SU-DHL-6 (cell line): ENCODE results near the gene RAD23A.
A peak's percentile ranks its signal among the peaks of the same experiment; 100 is the strongest.

Source experiments
- H2AFZ ChIP-seq: fragments of 200-600 bp; sonication (generic); 2 replicates; pipeline ENCODE4 v1.6.1; 2014; ENCODE audit warnings: low read depth, mild to moderate bottlenecking, moderate library complexity, mixed read lengths, antibody characterized with exemption, low read length; ENCODE audit not compliant: severe bottlenecking
- H3F3A ChIP-seq: fragments of 200-600 bp; shearing (Covaris generic); 2 replicates; pipeline ENCODE4 v1.6.0; 2016; ENCODE audit warnings: antibody characterized with exemption, mild to moderate bottlenecking; ENCODE audit not compliant: insufficient read depth
- H3K27ac ChIP-seq: fragments of 200-600 bp; sonication (generic); 2 replicates; pipeline ENCODE4 v1.5.1; 2016; ENCODE audit warnings: low read depth, mild to moderate bottlenecking, low read length, moderate library complexity, mixed read lengths
- H3K27me3 ChIP-seq: fragments of 200-600 bp; sonication (generic), shearing (Covaris generic); 2 replicates; pipeline ENCODE4 v1.6.0; 2014; ENCODE audit warnings: mild to moderate bottlenecking, low read length
- H3K36me3 ChIP-seq: fragments of 200-600 bp; sonication (generic); 2 replicates; pipeline ENCODE4 v1.6.1; 2014; ENCODE audit warnings: mild to moderate bottlenecking, low read length, mixed read lengths
- H3K4me2 ChIP-seq: fragments of 300-600, 200-600 bp; shearing (Covaris generic), sonication (generic); 2 replicates; pipeline ENCODE4 v1.6.0; 2014; ENCODE audit warnings: low read length, low read depth, mild to moderate bottlenecking; ENCODE audit not compliant: poor library complexity, severe bottlenecking
- H3K4me3 ChIP-seq: fragments of 200-600 bp; sonication (generic); 2 replicates; pipeline ENCODE4 v1.5.1; 2014; ENCODE audit warnings: antibody characterized with exemption, low read length, mild to moderate bottlenecking, mixed read lengths; ENCODE audit not compliant: insufficient read depth, poor library complexity, severe bottlenecking
- H3K79me2 ChIP-seq: fragments of 200-600 bp; sonication (generic); 2 replicates; pipeline ENCODE4 v1.6.1; 2014; ENCODE audit warnings: mild to moderate bottlenecking, low read length, moderate library complexity; ENCODE audit not compliant: insufficient read depth
- H3K9ac ChIP-seq: fragments of 200-600 bp; sonication (generic); 2 replicates; pipeline ENCODE4 v1.7.0; 2014; ENCODE audit warnings: mild to moderate bottlenecking, low read length
- H3K9me2 ChIP-seq: fragments of 200-600 bp; sonication (generic); replicated peaks from 2 replicates; pipeline ENCODE4 v1.6.1; 2014; ENCODE audit warnings: low read length; ENCODE audit not compliant: insufficient read depth
- H3K9me3 ChIP-seq: fragments of 200-600 bp; sonication (generic); 2 replicates; pipeline ENCODE4 v1.6.1; 2014; ENCODE audit warnings: low read length, mixed read lengths; ENCODE audit not compliant: insufficient read depth
- H4K20me1 ChIP-seq: fragments of 200-600 bp; sonication (generic); 2 replicates; pipeline ENCODE4 v1.6.1; 2014; ENCODE audit warnings: low read depth, mild to moderate bottlenecking, antibody characterized with exemption, low read length, moderate library complexity, mixed read lengths
- EZH2phosphoT487 ChIP-seq: fragments of 200-600 bp; sonication (generic), shearing (Covaris generic); conservative IDR thresholded peaks from 2 replicates; pipeline ENCODE4 v1.6.1; 2018; ENCODE audit warnings: mild to moderate bottlenecking, antibody characterized with exemption, low read length, moderate library complexity, mixed read lengths
- TF ChIP-seq, protein P1 (sequence below): fragments of 200-600 bp; sonication (generic); IDR thresholded peaks from one replicate; pipeline ENCODE4 v1.5.1; 2017; ENCODE audit warnings: antibody characterized with exemption, mild to moderate bottlenecking, low read length, moderate library complexity; ENCODE audit not compliant: insufficient read depth, poor library complexity, severe bottlenecking

The RAD23A gene

DNA sequence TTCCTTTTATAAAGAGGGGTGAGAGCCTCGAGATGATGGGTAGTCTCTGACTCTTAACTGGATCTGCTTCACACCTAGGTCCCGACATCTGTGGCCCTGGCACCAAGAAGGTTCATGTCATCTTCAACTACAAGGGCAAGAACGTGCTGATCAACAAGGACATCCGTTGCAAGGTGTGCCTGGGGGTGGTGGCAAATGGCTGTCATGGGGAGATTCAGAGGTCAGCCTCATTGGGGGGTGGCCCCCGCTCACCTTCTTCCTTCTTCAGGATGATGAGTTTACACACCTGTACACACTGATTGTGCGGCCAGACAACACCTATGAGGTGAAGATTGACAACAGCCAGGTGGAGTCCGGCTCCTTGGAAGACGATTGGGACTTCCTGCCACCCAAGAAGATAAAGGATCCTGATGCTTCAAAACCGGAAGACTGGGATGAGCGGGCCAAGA lies 5.7 kb upstream of the RAD23A start:
- H3F3A ChIP-seq, result peaks cover 83% of the 10 kb centered on the region
- peak overlapping the region; percentile 98 for H3K9ac ChIP-seq
- peak overlapping the region; percentile 69 for H3K27ac ChIP-seq

DNA sequence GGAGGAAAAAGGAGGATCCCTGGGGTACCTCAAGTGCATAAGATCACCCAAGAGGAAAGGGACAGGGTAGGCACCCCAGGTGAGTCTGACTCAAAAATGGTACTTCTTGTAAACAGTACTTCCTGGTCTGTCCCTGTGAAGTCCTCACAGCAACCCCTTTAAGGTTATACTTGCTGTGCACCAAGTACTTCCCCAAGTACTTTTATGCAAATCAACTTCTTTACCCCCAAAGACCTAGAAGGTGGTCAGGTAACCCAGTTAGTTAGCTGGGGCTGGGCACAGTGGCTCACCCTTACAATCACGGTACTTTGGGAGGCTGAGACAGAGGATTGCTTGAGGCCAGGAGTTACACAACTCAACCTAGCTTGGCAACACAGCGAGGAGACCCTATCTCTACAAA lies 4.8 kb upstream of the RAD23A start:
- H3K79me2 ChIP-seq, result peaks cover 28% of the 10 kb centered on the region
- H4K20me1 ChIP-seq, result peaks cover 14% of the 10 kb centered on the region
- H3K9ac ChIP-seq, result peak overlapping the region; percentile 98
- H3K27me3 ChIP-seq, result no peaks in the 10 kb centered on the region
- peaks cover 88% of the 10 kb centered on the region for H3F3A ChIP-seq
- H3K36me3 ChIP-seq, result peaks cover 34% of the 10 kb centered on the region
- H3K4me3 ChIP-seq, result peak overlapping the region; percentile 73
- peak overlapping the region; percentile 85 for H3K4me2 ChIP-seq
- H3K27ac ChIP-seq, result peak overlapping the region; percentile 69
- no peak overlapping the region for H2AFZ ChIP-seq
- no peak for TF ChIP-seq EZH2phosphoT487
- TF ChIP-seq, protein P1, sequence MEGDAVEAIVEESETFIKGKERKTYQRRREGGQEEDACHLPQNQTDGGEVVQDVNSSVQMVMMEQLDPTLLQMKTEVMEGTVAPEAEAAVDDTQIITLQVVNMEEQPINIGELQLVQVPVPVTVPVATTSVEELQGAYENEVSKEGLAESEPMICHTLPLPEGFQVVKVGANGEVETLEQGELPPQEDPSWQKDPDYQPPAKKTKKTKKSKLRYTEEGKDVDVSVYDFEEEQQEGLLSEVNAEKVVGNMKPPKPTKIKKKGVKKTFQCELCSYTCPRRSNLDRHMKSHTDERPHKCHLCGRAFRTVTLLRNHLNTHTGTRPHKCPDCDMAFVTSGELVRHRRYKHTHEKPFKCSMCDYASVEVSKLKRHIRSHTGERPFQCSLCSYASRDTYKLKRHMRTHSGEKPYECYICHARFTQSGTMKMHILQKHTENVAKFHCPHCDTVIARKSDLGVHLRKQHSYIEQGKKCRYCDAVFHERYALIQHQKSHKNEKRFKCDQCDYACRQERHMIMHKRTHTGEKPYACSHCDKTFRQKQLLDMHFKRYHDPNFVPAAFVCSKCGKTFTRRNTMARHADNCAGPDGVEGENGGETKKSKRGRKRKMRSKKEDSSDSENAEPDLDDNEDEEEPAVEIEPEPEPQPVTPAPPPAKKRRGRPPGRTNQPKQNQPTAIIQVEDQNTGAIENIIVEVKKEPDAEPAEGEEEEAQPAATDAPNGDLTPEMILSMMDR, result no peak
- H3K9me3 ChIP-seq, result no peaks in the 10 kb centered on the region
- no peaks in the 10 kb centered on the region for H3K9me2 ChIP-seq

More for the DNA sequence above, 5.7 kb upstream of the RAD23A start:
- peaks cover 28% of the 10 kb centered on the region for H3K79me2 ChIP-seq
- no peaks in the 10 kb centered on the region for H3K9me3 ChIP-seq
- no peak overlapping the region for H2AFZ ChIP-seq
- H3K9me2 ChIP-seq, result no peaks in the 10 kb centered on the region
- H3K4me2 ChIP-seq, result peak overlapping the region; percentile 85
- TF ChIP-seq, protein P1, result no peak
- no peak for TF ChIP-seq EZH2phosphoT487
- peaks cover 14% of the 10 kb centered on the region for H4K20me1 ChIP-seq
- H3K4me3 ChIP-seq, result peak overlapping the region; percentile 73
- H3K27me3 ChIP-seq, result no peaks in the 10 kb centered on the region
- peaks cover 34% of the 10 kb centered on the region for H3K36me3 ChIP-seq

DNA sequence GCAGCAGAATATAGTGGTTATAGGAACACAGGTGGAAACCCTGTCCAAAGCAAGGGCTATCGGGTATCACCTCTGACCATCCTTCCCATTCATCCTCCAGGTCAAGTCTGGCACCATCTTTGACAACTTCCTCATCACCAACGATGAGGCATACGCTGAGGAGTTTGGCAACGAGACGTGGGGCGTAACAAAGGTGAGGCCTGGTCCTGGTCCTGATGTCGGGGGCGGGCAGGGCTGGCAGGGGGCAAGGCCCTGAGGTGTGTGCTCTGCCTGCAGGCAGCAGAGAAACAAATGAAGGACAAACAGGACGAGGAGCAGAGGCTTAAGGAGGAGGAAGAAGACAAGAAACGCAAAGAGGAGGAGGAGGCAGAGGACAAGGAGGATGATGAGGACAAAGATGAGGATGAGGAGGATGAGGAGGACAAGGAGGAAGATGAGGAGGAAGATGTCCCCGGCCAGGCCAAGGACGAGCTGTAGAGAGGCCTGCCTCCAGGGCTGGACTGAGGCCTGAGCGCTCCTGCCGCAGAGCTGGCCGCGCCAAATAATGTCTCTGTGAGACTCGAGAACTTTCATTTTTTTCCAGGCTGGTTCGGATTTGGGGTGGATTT lies 2.1 kb upstream of the RAD23A start:
- H4K20me1 ChIP-seq, result peaks cover 14% of the 10 kb centered on the region
- TF ChIP-seq, protein P1, result no peak
- no peak for TF ChIP-seq EZH2phosphoT487
- H3K9ac ChIP-seq, result no peak overlapping the region
- no peaks in the 10 kb centered on the region for H3K9me2 ChIP-seq
- H3K27me3 ChIP-seq, result no peaks in the 10 kb centered on the region
- H3F3A ChIP-seq, result peaks cover 76% of the 10 kb centered on the region
- peak overlapping the region; percentile 14 for H3K4me2 ChIP-seq
- H3K9me3 ChIP-seq, result no peaks in the 10 kb centered on the region
- peaks cover 38% of the 10 kb centered on the region for H3K36me3 ChIP-seq
- H3K4me3 ChIP-seq, result no peak overlapping the region
- peaks cover 54% of the 10 kb centered on the region for H3K79me2 ChIP-seq
- no peak overlapping the region for H2AFZ ChIP-seq
- peak overlapping the region; percentile 5; the same call in 1 of the 2 replicates for H3K27ac ChIP-seq
